ENCODE data around the gene POLR2F.
"Not testable (repeated sequence)": the region's sequence is repeated elsewhere in the genome, so short reads cannot be mapped to it uniquely, and the experiment has no call there.

DNA sequence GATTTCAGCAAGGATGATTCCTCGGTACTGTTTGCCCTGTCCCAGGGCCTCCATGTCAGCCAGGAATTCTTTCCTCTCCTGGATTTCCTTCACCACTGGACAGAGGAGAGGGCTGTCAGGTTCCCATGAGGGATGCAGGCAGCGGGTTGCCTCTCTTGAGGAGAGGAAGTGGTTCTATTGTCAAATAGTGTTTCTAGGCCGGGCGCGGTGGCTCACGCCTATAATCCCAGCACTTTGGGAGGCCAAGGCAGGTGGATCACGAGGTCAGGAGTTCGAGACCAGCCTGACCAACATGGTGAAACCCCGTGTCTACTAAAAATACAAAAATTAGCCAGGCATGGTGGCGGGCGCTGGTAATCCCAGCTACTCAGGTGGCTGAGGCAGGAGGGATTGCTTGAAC, 9.1 kb upstream of the POLR2F start:
- TF ChIP-seq, protein P1, sequence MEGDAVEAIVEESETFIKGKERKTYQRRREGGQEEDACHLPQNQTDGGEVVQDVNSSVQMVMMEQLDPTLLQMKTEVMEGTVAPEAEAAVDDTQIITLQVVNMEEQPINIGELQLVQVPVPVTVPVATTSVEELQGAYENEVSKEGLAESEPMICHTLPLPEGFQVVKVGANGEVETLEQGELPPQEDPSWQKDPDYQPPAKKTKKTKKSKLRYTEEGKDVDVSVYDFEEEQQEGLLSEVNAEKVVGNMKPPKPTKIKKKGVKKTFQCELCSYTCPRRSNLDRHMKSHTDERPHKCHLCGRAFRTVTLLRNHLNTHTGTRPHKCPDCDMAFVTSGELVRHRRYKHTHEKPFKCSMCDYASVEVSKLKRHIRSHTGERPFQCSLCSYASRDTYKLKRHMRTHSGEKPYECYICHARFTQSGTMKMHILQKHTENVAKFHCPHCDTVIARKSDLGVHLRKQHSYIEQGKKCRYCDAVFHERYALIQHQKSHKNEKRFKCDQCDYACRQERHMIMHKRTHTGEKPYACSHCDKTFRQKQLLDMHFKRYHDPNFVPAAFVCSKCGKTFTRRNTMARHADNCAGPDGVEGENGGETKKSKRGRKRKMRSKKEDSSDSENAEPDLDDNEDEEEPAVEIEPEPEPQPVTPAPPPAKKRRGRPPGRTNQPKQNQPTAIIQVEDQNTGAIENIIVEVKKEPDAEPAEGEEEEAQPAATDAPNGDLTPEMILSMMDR (IDR thresholded peaks at IDR 0.05) = not testable (repeated sequence)
- TF ChIP-seq POLR2A (IDR thresholded peaks at IDR 0.05) = not testable (repeated sequence)
